GM12873 (cell line): Measurements from ENCODE around the gene SPATA17.
A peak's percentile ranks its signal among the peaks of the same experiment; 100 is the strongest.

Experiments
- TF ChIP-seq, protein P1 (sequence below): IDR thresholded peaks from 2 replicates; pipeline ENCODE4 v1.5.1; 2012; ENCODE audit warnings: low read depth, mild to moderate bottlenecking, moderate library complexity, low read length, control low read depth; ENCODE audit not compliant: insufficient read depth; ENCODE audit errors: missing control alignments

Gene SPATA17

GRCh38 chr1:217881607-217882332 is 250.6 kb downstream of the SPATA17 start:
- TF ChIP-seq, protein P1, sequence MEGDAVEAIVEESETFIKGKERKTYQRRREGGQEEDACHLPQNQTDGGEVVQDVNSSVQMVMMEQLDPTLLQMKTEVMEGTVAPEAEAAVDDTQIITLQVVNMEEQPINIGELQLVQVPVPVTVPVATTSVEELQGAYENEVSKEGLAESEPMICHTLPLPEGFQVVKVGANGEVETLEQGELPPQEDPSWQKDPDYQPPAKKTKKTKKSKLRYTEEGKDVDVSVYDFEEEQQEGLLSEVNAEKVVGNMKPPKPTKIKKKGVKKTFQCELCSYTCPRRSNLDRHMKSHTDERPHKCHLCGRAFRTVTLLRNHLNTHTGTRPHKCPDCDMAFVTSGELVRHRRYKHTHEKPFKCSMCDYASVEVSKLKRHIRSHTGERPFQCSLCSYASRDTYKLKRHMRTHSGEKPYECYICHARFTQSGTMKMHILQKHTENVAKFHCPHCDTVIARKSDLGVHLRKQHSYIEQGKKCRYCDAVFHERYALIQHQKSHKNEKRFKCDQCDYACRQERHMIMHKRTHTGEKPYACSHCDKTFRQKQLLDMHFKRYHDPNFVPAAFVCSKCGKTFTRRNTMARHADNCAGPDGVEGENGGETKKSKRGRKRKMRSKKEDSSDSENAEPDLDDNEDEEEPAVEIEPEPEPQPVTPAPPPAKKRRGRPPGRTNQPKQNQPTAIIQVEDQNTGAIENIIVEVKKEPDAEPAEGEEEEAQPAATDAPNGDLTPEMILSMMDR: no peak

GRCh38 chr1:217885181-217885580 is 254.0 kb downstream of the SPATA17 start:
- TF ChIP-seq, protein P1: no peak

DNA sequence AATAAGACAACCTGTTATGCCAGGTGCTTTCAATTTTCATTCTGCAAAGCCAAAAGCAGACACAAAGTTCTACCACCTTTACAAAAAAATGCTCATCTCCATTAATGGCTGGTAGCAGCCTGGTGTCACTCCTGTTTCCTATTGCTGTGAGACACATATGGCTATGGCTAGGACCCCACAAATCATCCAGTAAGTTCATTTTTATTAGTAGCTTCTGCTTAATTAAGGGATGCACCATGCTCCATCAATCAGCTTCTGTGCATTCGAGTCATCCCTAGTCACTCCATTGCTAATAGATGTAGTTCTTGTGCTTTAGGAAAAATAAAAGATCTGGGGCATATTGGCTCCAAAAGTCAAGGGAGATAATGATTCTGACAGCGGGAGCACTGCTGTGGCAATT is 257.2 kb downstream of the SPATA17 start:
- TF ChIP-seq, protein P1: no peak

DNA sequence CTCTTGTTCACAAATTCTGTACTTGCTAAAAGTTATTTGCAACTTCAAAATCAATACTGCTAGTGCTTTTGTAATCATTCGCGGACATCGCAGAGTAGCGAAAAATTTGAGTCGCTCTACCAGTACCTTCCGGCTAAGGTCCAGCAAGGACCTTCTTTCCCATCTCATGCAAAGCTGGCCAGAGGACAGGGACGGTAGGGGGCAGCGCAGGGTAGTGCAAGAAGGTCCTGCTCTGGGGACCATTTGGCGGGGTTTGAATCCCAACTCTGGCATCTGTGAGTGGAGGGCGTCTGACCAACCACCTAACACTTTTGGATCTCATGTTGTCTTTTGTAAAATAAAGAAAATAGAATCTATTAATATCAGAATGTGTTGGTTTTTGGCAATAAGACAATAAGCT is 258.3 kb downstream of the SPATA17 start:
- TF ChIP-seq, protein P1: peak; percentile 14

GRCh38 chr1:217891966-217892365 is 260.8 kb downstream of the SPATA17 start:
- TF ChIP-seq, protein P1: no peak

DNA sequence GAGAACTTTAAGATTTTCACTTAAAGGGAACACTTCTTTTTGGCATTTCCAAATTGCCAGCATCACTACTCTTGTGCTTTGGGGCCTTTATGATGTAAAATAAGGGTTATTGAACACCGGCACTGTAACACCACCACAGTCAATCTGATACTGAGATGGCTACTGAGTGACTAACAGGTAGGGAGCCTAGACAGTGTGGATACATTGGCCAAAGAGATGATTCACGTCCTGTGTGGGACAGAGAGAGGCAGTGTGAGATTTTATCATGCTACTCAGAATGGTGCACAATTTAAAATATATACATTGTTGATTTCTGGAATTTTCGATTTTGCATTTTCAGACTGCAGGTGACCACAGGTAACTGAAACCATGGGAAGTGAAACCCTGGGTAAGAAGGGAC is 261.6 kb downstream of the SPATA17 start:
- TF ChIP-seq, protein P1: no peak

- TF ChIP-seq, protein P1: no peak
Observed at GRCh38 chr1:217895841-217896240, 264.7 kb downstream of the SPATA17 start.
